OCI-LY1 (cell line): Measurements from ENCODE around the gene TNFSF9.

Source experiments
- EZH2 ChIP-seq: fragments of 200-600 bp; sonication (generic), shearing (Covaris generic); IDR thresholded peaks from 2 replicates; pipeline ENCODE4 v1.8.0; 2017; ENCODE audit warnings: borderline replicate concordance, mixed run types, mild to moderate bottlenecking, antibody characterized with exemption, low read length, moderate library complexity, mixed read lengths
- TF ChIP-seq, protein P1 (sequence below): fragments of 200-600 bp; sonication (generic), shearing (Covaris generic); IDR thresholded peaks from 2 replicates; pipeline ENCODE4 v1.5.1; 2017; ENCODE audit warnings: mild to moderate bottlenecking, antibody characterized with exemption, low read length, moderate library complexity, mixed read lengths

DNA sequence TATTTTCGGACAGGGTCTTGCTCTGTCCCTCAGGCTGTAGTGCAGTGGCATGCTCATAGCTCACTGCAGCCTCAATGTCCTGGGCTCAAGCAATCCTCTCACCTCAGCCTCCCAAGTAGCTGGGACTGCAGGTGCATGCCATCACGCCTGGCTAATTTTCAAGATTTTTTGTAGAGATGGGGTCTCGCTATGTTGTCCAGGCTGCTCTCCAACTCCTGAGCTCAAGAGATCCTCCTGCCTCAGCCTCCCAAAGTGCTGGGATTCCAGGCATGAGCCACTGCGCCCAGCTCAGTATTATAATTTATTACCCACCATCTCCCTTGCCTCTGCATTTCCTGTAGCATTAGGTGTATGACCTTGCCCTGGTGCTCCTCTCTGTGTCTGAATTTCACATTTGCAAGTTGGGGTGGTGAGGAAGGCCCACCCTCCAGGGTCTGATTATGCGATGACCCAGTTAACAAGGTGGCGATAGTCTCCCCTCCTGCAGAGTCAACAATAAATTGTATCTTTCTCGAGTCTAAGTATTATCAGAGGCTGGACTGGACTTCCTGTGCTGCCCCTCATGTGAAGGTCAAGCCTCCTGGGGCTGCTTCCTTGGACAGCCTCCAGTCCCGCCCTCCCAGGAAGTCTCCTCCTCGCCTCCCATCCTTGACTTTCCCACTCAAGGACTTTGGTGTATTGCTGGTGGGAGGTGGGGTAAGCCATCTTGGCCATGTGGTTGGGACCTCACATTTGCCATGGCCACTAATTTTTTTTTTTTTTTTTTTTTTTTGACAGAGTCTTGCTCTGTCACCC, 27.2 kb upstream of the TNFSF9 start:
- TF ChIP-seq, protein P1, sequence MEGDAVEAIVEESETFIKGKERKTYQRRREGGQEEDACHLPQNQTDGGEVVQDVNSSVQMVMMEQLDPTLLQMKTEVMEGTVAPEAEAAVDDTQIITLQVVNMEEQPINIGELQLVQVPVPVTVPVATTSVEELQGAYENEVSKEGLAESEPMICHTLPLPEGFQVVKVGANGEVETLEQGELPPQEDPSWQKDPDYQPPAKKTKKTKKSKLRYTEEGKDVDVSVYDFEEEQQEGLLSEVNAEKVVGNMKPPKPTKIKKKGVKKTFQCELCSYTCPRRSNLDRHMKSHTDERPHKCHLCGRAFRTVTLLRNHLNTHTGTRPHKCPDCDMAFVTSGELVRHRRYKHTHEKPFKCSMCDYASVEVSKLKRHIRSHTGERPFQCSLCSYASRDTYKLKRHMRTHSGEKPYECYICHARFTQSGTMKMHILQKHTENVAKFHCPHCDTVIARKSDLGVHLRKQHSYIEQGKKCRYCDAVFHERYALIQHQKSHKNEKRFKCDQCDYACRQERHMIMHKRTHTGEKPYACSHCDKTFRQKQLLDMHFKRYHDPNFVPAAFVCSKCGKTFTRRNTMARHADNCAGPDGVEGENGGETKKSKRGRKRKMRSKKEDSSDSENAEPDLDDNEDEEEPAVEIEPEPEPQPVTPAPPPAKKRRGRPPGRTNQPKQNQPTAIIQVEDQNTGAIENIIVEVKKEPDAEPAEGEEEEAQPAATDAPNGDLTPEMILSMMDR: no peak
- TF ChIP-seq EZH2: no peak
